Measurements from ENCODE around the gene DCST1. TPM values are rescaled to one million over a fixed set of nuclear protein-coding genes. Genes with fewer than 3 reads are reported as not detected.
"Not testable (repeated sequence)": the region's sequence is repeated elsewhere in the genome, so short reads cannot be mapped to it uniquely, and the experiment has no call there.

The DCST1 gene
- total and polyA plus RNA-seq, 12 donors = not detected

DNA sequence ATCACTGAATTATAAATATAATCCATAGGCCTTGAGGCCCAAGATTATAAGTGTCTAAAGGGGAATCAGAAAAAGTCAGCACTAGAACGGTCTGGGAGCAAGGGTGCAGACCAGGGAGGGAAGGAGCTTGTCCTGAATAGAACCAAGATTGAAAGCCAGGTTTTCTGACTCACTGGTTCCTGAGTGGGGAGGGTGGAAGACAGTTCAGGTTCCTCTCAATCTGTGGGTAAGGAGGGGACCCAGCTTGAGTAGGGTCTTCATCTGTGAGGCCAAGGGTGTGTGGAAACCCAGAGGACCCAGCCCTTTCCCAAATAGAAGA, 39.4 kb upstream of the DCST1 start:
- no peaks in the 10 kb centered on the region for H3K27me3 ChIP-seq
- H3K36me3 ChIP-seq (replicated peaks in 1 of 2) = peaks cover 0 to 6% of the 10 kb centered on the region in 2 donors
- peak in 1 of 7 donors; percentile 14 for DNase-seq
- TF ChIP-seq, protein P1, sequence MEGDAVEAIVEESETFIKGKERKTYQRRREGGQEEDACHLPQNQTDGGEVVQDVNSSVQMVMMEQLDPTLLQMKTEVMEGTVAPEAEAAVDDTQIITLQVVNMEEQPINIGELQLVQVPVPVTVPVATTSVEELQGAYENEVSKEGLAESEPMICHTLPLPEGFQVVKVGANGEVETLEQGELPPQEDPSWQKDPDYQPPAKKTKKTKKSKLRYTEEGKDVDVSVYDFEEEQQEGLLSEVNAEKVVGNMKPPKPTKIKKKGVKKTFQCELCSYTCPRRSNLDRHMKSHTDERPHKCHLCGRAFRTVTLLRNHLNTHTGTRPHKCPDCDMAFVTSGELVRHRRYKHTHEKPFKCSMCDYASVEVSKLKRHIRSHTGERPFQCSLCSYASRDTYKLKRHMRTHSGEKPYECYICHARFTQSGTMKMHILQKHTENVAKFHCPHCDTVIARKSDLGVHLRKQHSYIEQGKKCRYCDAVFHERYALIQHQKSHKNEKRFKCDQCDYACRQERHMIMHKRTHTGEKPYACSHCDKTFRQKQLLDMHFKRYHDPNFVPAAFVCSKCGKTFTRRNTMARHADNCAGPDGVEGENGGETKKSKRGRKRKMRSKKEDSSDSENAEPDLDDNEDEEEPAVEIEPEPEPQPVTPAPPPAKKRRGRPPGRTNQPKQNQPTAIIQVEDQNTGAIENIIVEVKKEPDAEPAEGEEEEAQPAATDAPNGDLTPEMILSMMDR (IDR thresholded peaks at IDR 0.05) = no peak
- no peak for TF ChIP-seq POLR2A (IDR thresholded peaks at IDR 0.05)
- whole genome bisulfite sequencing, 4 donors = 22 to 53% (median 30%) methylated on average over 1 of the region's 1 CpG
- H3K4me1 ChIP-seq (replicated peaks in 1 of 2) = peaks cover 5 to 9% of the 10 kb centered on the region in 2 donors
- no peaks in the 10 kb centered on the region for H3K9me3 ChIP-seq (replicated peaks in 1 of 3)
- no peak overlapping the region for H3K4me3 ChIP-seq
- intact Hi-C loops (cut with DNase I) = no loop called here
- H3K27ac ChIP-seq = no peak overlapping the region

DNA sequence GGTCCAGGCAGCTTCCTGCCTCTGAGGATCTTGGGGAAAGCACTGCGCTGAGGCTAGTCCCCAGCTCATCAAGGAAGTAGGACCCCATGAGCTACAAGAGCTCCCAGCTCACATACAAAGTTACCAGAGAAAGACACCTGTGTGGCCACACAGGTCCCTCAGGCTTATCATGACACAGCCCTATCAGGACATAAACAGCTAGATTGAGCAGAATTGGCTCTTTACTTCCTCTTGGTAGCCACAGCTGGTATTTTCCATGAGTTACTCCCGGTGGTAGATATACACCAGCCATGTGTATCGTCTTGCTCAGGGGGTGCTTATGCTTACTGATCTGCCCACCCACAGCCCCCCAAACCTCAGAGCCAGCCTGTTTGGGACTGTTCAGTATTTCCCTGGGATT, 39.0 kb upstream of the DCST1 start:
- H3K9me3 ChIP-seq (replicated peaks in 1 of 3) = no peaks in the 10 kb centered on the region
- 58 to 92% (median 71%) methylated on average over 3 of the region's 3 CpGs for WGBS, 4 donors

DNA sequence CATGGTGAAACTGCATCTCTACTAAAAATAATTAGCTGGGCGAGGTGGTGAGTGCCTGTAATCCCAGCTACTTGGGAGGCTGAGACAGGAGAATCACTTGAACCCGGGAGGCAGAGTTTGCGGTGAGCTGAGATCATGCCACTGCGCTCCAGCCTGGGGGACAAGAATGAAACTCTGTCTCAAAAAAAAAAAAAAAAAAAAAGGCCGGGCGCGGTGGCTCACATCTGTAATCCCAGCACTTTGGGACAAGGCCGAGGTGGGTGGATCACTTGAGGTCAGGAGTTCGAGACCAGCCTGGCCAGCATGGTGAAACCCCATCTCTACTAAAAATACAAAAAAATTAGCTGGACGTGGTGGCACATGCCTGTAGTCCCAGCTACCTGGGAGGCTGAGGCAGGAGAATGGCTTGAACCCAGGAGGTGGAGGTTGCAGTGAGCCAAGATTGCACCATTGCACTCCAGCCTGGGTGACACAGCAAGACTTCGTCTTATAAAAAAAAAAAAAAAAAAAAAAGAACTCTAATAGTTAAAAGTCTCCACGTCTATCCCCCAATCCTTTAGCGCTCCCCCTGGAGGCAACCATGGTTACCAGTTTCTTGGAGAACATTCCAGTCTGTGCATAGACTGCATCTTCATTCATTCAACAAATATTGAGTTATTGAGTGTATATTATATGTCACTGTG, 38.2 kb upstream of the DCST1 start:
- intact Hi-C loops (cut with DNase I) = loop anchor here in 1 of 2 donors (5.0 kb wide), 1 partner anchor 33 kb away; the partner anchor contains the start of gene PYGO2
- H3K9me3 ChIP-seq (replicated peaks in 1 of 3); H3K27ac ChIP-seq; H3K36me3 ChIP-seq (replicated peaks in 1 of 2); H3K27me3 ChIP-seq; H3K4me3 ChIP-seq: not testable (repeated sequence)
- 54 to 63% (median 60%) methylated on average over 13 of the region's 13 CpGs for WGBS, 4 donors
- H3K4me1 ChIP-seq (replicated peaks in 1 of 2) = peaks cover 16 to 20% of the 10 kb centered on the region in 2 donors
- DNase-seq = peak; percentile 65 to 86 (median 78)
- TF ChIP-seq, protein P1 (IDR thresholded peaks at IDR 0.05) = peak; percentile 11 to 47 (median 36)

More for the DNA sequence above, 39.0 kb upstream of the DCST1 start:
- Histone ChIP-seq H3K4me3 (no peak overlapping the region), H3K27ac (no peak overlapping the region), H3K27me3 (no peaks in the 10 kb centered on the region), H3K4me1 (replicated peaks in 1 of 2) (peaks cover 9 to 13% of the 10 kb centered on the region in 2 donors), H3K36me3 (replicated peaks in 1 of 2) (peaks cover 0 to 6% of the 10 kb centered on the region in 2 donors)
- intact Hi-C loops (cut with DNase I) = no loop called here
- no peak for TF ChIP-seq POLR2A (IDR thresholded peaks at IDR 0.05)
- TF ChIP-seq, protein P1 (IDR thresholded peaks at IDR 0.05) = no peak
- no peak for DNase-seq

DNA sequence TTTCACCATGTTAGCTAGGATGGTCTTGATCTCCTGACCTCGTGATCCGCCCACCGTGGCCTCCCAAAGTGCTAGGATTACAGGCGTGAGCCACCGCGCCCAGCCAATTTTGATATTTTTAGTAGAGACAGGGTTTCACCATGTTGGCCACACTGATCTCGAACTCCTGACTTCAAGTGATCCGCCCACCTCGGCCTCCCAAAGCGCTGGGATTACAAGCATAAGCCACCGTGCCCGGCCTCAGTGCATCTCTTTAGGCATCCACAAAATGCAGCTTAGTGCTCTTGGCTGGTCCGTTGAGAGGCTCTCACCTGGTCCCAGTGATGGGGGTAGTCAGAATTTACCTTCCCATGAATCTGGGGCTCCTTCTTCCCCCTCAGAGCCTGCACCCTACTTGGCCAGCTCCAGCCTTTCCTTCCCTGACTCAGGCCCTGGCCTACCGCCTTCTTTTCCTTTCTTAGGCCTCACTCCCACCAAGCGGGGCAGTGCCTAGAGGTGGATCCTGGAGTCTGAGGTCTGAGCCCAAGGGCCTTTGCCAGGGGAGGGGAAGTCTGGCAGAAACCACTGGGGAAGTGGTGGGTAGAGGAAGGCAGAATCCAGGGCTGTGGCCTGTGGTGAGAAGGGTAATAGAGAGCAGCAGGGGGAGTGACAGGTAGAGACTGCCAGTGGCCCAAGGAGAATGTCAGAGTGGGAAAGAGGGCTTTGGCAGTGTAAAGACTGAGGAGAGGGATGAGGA, 36.5 kb upstream of the DCST1 start:
- no peak for TF ChIP-seq POLR2A (IDR thresholded peaks at IDR 0.05)
- TF ChIP-seq, protein P1 (IDR thresholded peaks at IDR 0.05) = no peak
- intact Hi-C loops (cut with DNase I) = loop anchor here in 1 of 2 donors (5.0 kb wide), 1 partner anchor 35 kb away; the partner anchor contains the start of gene PYGO2
- H3K36me3 ChIP-seq (replicated peaks in 1 of 2) = no peaks in the 10 kb centered on the region
- peak in 1 of 7 donors; percentile 27 for DNase-seq
- WGBS, 4 donors = 80 to 84% (median 82%) methylated on average over 15 of the region's 15 CpGs
- no peak overlapping the region for H3K27ac ChIP-seq
- H3K9me3 ChIP-seq (replicated peaks in 1 of 3) = no peaks in the 10 kb centered on the region
- H3K27me3 ChIP-seq = no peaks in the 10 kb centered on the region
- H3K4me1 ChIP-seq (replicated peaks in 1 of 2) = peaks cover 16 to 20% of the 10 kb centered on the region in 2 donors
- no peak overlapping the region for H3K4me3 ChIP-seq
